Rectal smooth muscle tissue (tissue), 1 donor: Measurements from ENCODE around the gene APBB2.
"Not testable (repeated sequence)": the region's sequence is repeated elsewhere in the genome, so short reads cannot be mapped to it uniquely, and the experiment has no call there.

Experiments used
- H3K27ac ChIP-seq: one replicate; pipeline ENCODE4 v1.7.0; 2013; ENCODE audit warnings: low read depth, low read length, inconsistent platforms
- H3K27me3 ChIP-seq: one replicate; pipeline ENCODE4 v1.7.0; 2013; ENCODE audit warnings: low read length; ENCODE audit not compliant: control insufficient read depth, insufficient read depth
- H3K36me3 ChIP-seq: one replicate; pipeline ENCODE4 v1.7.0; 2013; ENCODE audit warnings: low read length; ENCODE audit not compliant: control insufficient read depth, insufficient read depth
- H3K4me1 ChIP-seq: one replicate; pipeline ENCODE4 v1.7.0; 2013; ENCODE audit warnings: low read length; ENCODE audit not compliant: control insufficient read depth, insufficient read depth
- H3K4me3 ChIP-seq: one replicate; pipeline ENCODE4 v1.7.0; 2013; ENCODE audit warnings: low read length
- H3K9ac ChIP-seq: one replicate; pipeline ENCODE4 v1.7.0; 2013; ENCODE audit warnings: low read length

Gene APBB2

DNA sequence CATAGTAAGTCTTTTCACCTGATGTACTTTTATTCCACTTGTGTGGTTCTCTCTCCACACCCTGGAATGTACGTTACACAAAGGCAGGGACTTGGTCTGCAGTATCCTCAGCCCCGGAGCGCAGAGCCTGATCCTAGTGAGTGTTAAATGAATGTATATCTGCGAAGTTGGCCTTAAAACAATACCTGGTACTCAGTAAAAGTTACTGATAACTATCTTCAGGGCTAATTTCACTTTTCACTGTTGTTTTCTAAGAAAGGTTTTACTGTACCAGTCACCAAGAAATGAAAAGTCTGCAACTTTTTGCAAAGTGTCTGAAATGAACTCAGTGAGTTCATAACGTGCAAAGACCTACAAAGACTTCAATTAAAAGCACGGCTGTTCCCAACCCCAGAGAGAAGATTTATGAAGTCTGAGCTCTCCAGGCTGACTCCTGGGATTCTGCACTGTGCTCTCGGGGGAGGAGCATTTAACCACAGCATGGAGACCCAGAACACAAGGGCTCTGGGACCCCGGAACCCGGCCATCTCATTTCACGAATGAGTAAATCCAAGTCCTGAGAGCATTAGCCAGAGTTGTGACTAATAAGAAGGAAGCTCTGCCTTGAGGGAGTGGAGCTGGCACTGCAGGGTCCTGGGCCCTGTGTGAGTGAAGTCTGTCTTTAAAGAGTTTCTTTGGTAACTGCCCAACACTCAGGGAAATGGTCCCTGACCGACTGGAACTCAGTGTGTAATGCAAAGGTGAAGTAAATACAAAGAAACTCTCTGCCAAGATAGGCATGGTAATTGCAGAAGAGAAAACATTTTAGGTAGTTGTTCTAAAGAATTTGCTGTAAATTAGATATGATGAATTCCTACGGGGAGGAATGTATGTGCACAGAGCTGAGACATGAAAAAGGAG lies 298.8 kb downstream of the APBB2 start:
- Histone ChIP-seq H3K4me1 (peaks cover 5% of the 10 kb centered on the region), H3K27me3 (no peaks in the 10 kb centered on the region), H3K4me3 (no peak overlapping the region), H3K36me3 (no peaks in the 10 kb centered on the region), H3K9ac (no peak overlapping the region), H3K27ac (no peak overlapping the region)

DNA sequence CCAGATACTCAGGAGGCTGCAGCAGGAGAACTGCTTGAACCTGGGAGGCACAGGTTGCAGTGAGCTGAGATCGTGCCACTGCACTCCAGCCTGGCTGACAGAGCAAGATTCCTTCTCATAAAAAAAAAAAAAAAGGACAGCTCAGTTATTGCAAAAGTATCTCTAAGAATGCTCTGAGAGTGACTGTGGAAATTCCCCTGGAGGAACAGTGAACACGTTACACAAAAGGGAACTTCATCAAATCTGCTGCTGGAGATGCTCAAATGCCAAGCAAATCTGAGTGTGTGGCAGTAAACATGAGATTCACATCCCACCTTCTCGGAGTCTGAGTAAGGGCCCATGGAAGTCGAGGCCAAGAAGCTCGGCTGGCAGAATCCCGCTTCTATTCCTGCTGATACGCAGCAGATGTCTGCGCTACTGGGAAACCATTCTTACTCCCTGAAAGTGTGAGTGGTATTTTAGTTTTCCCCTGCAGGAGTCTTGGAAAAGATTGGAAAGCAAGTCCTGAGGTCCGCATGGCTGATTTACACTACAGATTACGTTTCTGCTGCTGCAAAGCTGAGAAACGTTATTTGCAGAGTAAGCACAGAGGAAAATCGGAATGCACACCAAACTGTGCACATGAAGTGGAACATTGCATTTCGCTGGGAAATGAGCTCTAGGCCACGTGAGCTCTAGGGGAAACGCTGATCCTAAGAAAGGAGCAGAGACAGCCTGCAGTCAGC lies 301.7 kb downstream of the APBB2 start:
- Histone ChIP-seq H3K27me3 (no peaks in the 10 kb centered on the region), H3K36me3 (no peaks in the 10 kb centered on the region), H3K4me3 (no peak overlapping the region), H3K4me1 (no peaks in the 10 kb centered on the region), H3K9ac (no peak overlapping the region), H3K27ac (no peak overlapping the region)

DNA sequence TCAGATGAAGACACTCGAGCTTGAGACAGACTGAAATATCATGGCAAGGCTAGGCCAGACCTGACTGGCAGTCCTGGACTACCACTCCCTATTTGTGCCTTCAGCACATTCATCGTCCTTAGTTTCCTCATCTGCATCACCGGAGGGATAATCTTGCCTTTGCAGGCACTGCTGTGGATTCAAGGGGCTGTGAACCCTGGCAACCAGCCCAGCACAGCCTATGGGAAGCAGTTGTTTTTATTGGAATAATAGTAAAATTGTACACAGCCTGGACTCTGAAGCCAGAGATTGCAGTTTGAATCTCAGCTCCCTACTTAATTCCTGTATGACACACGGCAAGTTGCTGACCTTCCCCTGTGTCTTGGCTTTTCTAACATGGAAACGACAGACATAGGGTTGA lies 303.6 kb downstream of the APBB2 start:
- Histone ChIP-seq H3K27ac (no peak overlapping the region), H3K9ac (no peak overlapping the region), H3K27me3 (no peaks in the 10 kb centered on the region)

DNA sequence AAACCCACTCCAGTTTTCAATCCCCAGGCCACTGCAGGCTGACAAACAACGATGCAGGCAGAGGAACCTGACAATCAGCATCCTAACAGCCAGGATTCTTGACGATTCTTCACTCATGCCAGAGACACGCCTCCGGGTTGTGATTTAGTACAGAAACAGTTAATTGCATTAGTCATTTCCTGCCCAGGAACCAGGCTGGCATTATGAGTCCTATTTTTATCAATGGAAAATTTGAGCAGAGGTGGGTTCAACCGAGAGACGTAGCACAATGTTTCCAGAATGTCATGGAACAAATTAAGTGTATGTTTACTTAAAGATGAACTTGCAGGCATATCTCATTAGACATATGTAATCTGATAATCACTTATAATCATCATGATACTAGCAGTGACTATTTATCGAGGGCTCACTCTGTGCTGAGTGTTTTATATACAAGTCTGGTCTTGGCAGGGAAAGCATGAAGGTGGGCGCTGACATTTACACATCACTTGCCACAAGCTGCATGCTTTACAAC lies 304.9 kb downstream of the APBB2 start:
- H3K9ac ChIP-seq, result no peak overlapping the region
- no peaks in the 10 kb centered on the region for H3K4me1 ChIP-seq
- H3K27ac ChIP-seq, result no peak overlapping the region
- no peaks in the 10 kb centered on the region for H3K27me3 ChIP-seq
- no peak overlapping the region for H3K4me3 ChIP-seq
- H3K36me3 ChIP-seq, result no peaks in the 10 kb centered on the region

More for the DNA sequence above, 303.6 kb downstream of the APBB2 start:
- Histone ChIP-seq H3K4me1 (no peaks in the 10 kb centered on the region), H3K4me3 (no peak overlapping the region), H3K36me3 (no peaks in the 10 kb centered on the region)

DNA sequence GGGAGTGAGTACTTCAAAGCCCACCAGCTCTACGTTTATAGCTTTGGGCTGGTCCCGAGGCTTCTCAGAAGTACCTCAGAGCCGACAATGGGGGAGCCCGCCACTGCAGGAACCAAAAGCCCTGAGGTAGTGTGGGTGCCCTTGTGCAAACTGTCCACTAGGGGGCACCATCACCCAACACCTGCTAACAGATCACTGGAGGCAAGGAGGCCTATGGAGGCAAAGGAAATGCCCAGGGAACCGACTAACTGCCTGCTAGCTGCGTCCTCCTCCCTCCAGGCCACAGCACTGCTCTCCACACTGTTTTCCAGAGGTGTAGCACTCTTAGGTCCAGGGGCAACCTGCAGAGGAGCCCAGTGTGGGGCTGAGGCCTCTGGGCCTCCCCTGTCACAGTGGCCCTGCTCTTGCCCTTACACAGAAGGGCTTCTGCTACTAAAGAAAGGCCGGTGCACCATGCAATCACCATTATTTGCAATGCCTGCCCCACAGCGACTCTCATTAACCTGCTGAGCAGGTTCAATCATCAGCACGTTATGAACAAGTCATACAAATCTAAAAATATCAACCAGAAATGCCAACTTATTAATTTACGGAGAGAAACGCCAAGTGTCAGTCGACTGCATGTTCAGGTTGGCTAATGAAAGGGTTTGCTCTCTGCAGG lies 305.5 kb downstream of the APBB2 start:
- Histone ChIP-seq H3K4me1 (no peaks in the 10 kb centered on the region), H3K27me3 (no peaks in the 10 kb centered on the region), H3K4me3 (no peak overlapping the region), H3K27ac (no peak overlapping the region), H3K36me3 (no peaks in the 10 kb centered on the region), H3K9ac (no peak overlapping the region)

DNA sequence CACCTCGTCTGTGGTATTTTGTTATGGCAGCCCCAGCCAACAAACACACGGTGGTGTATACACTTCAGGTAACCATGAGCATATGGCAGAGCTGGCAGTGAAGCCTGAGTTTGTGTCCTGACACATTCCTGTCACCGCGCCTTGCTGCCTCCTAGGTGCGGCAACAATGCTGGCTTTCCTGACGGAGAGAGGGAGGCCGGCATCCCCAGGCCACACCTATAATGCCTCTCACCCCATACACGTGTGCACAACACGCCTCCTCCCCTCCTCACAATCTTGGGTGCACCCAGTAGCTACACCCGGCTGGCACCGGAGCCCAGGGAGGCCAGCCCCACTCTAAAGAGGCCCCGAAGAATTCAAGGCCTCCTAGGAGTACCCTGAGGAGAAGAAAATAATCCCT lies 306.0 kb downstream of the APBB2 start:
- no peak overlapping the region for H3K9ac ChIP-seq
- no peaks in the 10 kb centered on the region for H3K27me3 ChIP-seq
- no peak overlapping the region for H3K27ac ChIP-seq
- no peak overlapping the region for H3K4me3 ChIP-seq
- no peaks in the 10 kb centered on the region for H3K4me1 ChIP-seq
- H3K36me3 ChIP-seq, result no peaks in the 10 kb centered on the region

DNA sequence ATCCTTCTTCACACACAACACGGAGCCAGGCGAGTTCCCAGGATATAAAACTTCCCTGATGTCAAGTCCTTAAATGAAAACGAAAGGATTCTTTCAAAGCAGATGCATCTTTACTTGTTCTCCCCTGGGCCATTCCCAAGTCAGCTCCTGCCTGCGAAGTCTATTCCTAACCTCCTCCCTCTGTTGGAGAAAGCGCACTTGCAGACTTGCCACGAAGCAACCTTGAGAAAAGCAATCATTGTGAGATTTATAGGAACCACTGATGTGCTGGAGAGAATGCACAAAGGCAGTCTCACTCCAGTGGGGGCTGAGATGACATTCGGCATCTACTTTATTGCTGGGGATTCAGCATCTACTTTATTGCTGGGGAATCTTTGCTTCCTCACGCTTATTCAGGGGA lies 308.9 kb downstream of the APBB2 start:
- no peaks in the 10 kb centered on the region for H3K36me3 ChIP-seq
- H3K9ac ChIP-seq, result no peak overlapping the region
- no peaks in the 10 kb centered on the region for H3K27me3 ChIP-seq
- H3K4me3 ChIP-seq, result no peak overlapping the region
- H3K4me1 ChIP-seq, result no peaks in the 10 kb centered on the region
- H3K27ac ChIP-seq, result no peak overlapping the region

DNA sequence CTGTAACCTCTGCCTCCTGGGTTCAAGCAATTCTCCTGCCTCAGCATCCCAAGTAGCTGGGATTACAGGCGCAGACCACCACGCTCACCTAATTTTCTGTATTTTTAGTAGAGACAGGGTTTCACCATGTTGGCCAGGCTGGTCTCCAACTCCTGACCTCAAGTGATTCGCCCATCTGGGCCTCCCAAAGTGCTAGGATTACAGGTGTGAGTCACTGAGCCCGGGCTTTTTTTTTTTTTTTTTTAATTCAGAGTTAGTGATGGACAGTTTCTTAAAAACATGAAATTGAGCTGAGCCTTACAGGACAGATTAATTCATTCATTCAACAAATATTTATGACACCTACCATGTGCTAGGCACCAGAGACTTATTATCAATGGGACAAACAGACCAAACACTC lies 313.8 kb downstream of the APBB2 start:
- not testable (repeated sequence) for H3K36me3 ChIP-seq, H3K27me3 ChIP-seq, H3K4me3 ChIP-seq, H3K9ac ChIP-seq, H3K27ac ChIP-seq, H3K4me1 ChIP-seq

DNA sequence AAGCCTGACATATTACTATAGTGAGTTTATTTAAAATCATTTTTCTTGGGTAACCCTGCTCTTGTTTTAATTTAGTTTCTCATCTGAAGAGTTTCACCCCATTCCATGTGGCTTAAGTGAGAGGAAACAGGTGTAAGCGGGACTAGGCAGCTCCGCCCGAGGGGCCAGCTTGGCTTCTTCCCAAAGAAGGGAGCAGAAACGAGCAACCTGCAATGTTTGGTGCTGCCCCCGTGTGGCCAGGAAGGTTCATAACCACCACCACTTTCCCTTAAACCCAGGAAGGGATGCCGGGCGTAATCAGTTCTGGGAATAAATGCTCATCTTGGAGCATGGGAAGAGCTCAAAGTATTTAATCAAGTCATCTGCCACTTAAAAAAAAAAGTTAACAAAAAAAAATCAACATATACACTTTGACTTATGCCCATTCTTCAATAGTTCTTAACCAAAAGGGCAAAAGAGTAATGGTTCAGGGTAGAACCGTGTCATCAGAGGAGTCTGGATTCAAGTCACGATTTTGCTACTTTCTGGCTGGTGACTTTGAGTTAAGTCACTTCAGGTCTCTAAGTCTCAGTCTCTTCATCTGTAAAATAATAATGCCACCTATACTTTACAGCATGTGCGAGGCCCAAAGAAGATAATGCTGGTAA lies 316.7 kb downstream of the APBB2 start:
- H3K27me3 ChIP-seq, result no peaks in the 10 kb centered on the region
- H3K4me3 ChIP-seq, result no peak overlapping the region
- H3K4me1 ChIP-seq, result no peaks in the 10 kb centered on the region
- H3K9ac ChIP-seq, result no peak overlapping the region
- no peak overlapping the region for H3K27ac ChIP-seq
- H3K36me3 ChIP-seq, result peaks cover 5% of the 10 kb centered on the region

DNA sequence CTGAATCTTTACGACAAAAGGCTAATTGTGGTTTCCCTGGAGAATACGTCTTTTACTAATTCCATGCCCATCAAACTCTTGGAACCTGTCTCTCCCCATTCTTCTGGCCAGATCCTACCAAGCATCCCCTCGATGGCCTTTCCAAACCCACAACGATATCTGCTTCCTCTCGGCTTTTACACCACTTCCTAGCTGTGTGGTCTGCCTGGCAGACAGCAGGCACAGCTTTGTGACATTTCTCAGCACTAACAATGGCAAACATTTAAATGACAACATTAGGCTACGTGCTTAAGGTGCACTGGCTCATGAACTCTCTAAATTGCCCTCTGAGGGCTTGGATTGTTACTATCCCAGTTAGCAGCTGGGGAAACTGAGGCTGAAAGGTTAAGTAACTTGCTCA lies 323.6 kb downstream of the APBB2 start:
- peaks cover 8% of the 10 kb centered on the region for H3K36me3 ChIP-seq
- no peaks in the 10 kb centered on the region for H3K27me3 ChIP-seq
- H3K27ac ChIP-seq, result no peak overlapping the region
- no peaks in the 10 kb centered on the region for H3K4me1 ChIP-seq
- no peak overlapping the region for H3K9ac ChIP-seq
- no peak overlapping the region for H3K4me3 ChIP-seq

DNA sequence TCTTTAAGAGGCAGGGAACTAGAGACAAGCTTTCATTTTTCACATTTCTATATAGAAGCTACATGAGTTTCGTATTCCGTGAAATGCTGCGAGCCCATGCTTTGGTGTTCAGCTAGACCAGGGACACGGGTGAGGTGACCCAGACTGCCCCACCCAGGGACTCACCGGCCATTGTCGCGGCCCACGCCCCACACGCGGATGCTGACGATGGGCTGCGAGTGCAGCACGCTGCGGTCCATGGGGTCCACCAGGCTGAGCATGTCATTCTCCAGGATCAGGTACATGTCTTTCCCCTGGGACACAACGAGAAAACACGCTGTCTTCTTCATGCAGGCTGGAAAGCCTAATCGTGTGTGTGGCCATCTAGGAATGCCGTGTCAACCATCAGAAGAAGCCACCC lies 324.1 kb downstream of the APBB2 start:
- Histone ChIP-seq H3K36me3 (peaks cover 8% of the 10 kb centered on the region), H3K27ac (no peak overlapping the region), H3K4me3 (no peak overlapping the region), H3K9ac (no peak overlapping the region), H3K4me1 (no peaks in the 10 kb centered on the region), H3K27me3 (no peaks in the 10 kb centered on the region)

DNA sequence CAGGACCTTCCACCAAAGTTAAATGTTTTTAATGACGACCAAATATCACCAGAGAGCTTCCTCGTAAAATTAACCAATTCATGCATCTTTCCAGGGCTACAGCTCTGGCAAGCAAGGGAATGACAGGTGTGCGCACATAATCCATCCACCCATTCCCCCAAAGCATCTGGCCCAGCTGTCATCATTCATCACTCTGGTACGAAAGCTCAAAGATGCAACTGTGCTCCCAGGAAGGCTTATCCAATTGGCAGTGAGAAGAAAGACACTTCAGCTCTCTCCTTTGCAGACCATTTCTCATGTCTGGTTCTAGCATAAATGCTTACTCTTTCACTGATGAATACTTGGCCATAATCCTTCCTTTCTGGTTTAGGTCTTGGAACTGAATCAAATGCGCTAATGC lies 325.4 kb downstream of the APBB2 start:
- Histone ChIP-seq H3K4me3 (no peak overlapping the region), H3K27ac (no peak overlapping the region), H3K9ac (no peak overlapping the region), H3K27me3 (no peaks in the 10 kb centered on the region), H3K36me3 (peaks cover 8% of the 10 kb centered on the region), H3K4me1 (no peaks in the 10 kb centered on the region)
